HG02970 (cell line): ENCODE results near the gene DENND2D.

ENCODE experiments used
- ATAC-seq: cut with Tn5 transposase; IDR thresholded peaks from one replicate; pipeline ENCODE4 v1.9.1; 2021; ENCODE audit warnings: mild to moderate bottlenecking, moderate library complexity, moderate number of reproducible peaks; ENCODE audit not compliant: unreplicated experiment, low FRiP score

The DENND2D gene

DNA sequence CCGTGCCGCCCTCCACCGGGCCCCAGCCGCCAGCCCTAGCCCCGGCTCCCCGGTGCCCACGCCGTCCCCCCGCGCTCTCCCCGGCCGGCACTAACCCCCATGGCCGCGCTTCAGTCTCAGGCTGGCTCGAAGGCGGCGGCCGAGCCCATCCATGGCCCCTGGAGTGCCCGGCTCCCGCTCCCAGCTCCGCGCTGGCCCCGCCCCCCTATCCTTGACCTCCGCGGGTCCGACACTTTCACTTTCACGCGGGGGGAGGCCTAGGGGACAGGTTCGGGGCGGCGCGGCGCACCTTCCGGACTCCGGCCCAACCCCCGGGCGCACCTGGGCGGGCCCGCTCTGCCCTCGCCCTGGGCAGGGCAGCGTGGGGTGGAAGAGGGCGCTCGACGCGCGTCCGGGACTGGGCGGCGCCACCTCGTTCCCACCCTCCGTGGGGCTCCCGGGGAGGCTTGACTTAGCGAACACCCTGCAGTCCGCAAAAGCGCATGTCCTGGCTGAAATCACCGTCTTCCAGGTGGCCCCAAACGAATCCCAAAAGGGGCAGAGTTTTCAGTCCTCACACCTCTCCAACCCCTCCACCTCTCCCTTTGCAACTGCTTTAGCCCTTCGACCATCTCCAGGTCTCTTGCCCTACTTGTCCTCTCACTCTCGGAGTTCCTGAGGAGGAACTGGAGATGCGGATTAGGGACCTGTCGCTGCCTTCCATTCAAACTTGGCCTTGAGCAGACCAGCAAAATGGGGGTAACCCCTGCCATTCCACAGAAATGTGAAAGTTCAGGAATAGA lies 3.9 kb upstream of the DENND2D start:
- ATAC-seq = peak; percentile 68

DNA sequence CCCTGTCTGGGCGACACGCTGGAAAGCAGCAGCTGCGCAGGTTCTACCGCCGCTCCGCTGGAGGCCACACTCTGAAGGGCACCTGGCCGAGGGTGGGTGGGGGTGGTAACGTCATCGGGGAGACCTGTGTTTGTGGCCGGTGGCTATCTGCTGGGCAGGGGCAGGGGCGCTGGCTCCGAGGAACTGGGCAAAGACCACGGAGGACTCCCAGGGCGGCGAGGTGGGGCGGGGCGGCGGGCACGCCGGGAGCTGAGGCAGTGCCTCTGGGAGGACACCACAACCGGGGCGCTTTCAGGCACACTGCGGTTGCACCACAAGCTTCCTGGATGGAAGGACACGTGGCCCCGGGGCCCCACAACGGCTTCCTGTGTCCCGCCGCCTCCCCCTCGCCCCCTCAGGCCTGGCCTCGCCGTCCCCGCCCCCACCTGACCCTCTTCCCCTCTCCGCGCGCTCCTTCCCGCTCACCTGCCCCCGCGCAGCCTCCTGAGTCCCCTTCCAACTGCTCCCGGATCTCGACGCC lies 3.3 kb upstream of the DENND2D start:
- peak; percentile 48 for ATAC-seq

DNA sequence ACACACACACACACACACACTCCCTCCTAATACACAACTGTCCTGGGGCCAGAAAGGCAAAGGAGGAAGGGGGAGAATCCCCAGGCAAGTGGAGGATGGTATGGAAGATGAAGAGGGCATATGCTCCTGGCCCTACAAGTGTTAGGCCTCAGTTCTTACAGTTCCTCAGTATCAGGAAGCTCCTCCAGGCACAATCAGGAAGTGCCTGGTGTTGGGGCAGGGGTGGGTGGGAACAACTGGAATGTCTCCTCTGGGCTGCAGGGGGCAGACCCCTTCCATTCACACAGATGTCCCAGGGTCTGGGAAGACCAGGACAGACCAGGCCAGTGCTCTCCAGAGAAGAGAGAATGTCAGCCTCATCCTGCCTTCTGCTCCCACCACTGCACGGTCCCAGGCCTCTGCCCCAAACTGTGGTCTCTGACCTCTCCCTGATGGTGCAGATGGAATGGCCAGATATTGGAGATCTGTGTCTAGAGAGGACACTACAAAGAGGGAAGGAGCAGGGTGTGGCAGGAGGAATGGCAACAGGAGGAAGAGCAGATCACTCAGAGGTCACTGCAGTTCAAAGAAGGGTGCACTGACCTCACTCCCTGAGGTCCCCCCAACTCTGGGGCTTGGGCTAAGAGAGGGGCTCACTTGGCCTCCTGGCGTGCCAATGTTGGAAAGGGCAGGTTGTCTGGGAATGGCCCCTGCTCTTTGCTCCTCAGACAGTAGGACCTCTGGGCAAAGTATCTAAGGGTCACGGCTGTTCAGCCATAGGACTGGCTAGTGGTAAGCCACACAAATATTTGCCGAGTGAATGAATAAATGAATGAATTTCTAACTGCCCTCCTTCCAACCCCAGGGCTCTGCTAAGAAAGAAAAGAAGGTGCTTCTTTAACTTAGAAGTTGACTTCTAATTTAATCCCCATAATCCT lies 2.5 kb upstream of the DENND2D start:
- no peak for ATAC-seq

DNA sequence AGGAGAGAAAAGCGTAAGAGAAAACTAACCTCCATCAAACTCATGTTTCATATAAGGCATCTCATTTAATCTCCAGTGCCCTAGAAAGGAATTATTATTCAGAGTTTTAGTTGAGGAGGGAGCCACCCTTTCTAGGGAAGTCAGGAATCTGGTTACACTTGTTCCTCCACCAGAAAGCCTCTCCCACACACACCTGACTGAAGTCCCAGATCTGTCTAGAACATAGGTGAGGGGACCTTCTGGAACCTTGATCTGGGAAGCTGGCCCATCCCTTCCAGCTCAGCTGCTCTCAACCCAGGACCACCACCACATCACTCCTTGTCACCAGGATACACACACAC lies 1.9 kb upstream of the DENND2D start:
- ATAC-seq = no peak

DNA sequence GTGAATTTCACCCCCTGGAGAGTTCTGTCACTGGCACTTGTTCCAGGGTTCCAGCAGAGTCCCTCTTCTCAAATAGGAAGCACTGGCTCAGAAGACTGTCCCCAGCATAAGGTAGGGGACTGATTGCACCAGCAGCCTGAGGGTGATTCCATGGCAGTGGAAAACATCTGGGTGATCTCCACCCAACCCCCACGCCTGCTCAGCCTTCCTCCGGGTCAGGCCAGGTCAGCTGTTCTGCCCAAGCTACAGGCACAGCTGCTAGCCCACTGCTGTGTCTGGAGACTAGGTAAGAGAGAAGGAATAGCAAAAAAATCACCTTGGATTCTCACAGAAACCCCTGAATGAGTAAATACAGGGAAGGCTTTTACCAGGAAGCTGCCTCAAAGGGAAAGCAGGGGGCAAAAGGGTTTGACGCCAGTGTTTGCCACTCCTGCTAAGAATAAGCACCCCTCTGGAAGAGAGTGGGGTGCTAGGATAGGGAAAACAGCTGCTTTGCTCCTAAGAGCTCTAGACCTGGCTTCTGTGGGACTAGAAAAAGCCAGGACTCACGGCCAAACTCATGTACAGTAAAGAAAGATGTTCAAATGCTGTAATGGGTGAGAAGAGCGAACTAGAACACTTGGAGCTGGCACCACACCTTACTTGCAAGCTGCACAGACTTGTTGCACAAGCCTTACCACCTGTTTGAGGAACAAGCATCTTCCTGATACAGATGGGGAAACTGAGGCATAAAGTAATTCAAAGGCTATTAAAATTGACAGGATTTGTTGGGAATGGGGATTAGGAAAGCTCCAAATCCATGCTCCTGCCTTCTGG lies 1.0 kb upstream of the DENND2D start:
- ATAC-seq = no peak

DNA sequence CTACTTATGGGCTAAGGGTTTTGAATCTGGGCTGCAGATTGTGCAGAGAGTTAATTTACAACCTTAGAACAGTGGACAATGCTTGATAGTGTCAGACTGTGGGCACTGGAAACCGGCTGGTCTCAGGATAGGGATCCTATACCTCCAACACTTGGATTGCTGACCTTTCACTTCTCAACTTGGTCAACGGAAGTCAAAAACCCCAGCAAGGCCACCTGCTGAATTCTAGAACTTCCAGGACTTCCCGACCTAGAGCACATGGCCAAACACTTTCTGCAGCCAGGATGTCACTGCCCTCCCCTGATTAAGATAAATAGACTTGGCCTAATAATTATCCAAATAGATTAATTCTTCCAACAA lies 336 bp upstream of the DENND2D start:
- ATAC-seq = no peak

DNA sequence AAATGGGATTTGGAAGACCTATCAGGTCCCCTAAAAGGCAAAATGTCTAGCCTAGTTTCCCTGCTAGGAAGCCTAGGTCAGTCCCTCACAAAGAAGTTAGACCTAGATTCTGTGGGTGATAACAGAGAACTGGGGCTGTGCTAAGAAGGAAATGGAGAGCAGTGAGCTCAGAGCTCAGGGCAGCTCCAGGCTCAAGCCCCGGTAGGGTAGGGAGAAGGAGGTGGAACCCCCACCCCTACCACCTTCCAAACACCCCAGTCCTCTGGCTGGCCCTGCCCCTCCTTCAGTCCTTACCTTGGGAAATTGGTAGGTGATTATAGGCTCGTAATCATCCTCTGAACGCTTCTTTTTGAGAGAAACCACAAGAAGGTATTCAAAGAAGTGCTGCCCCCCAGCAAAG lies 1.1 kb downstream of the DENND2D start:
- no peak for ATAC-seq

DNA sequence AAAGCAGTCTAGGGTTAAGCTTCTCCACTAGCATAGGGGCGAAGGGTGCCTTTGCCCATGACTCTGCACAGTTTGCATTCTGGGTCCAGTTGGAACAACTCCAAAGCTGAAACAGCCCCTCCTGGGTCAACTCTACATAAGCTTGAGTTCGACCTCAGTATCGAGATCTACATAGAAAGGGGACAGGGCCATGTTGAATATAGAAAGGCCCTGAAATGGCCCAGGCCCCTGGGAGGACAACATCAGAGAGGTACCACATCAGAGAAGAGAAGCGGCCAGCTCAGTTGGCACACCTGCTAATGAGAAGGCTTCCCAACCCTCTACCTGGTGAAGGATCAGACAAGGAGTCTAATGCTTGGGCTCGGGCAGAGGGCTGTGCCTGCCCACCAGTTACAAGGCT lies 1.6 kb downstream of the DENND2D start:
- ATAC-seq = no peak

DNA sequence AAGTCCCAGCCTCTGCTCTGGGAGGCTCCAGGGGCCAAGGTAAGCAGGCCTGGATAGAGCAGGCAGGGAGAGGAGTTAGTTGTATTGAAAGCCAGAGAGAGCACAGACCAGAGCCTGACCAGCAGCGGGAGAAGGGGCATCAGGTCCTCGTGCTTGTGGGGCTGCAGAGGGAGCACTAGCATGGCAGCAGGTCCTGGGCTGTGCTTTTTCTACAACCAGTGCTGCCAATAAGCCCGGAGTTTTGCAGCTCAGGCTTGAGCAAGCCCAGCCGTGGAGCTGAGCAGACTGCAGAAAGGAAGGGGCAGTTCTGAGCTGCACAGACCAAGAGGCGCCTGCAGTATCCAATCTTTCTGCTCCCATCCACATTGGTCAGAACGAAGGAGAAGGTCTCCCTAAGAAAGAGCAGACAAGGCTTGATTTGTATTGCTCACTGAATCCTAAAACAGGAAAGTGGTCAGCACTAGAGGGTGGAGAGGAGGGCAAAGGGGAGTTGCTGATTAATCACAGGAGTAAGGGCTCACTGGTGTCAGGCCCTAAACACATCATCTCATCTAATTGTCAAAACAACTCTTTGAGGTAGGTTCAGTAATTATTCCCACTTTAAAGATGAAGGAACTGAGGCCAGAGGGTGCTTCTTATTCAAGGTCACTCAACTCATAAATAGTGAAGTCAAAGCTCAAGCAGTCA lies 2.7 kb downstream of the DENND2D start:
- ATAC-seq = no peak

DNA sequence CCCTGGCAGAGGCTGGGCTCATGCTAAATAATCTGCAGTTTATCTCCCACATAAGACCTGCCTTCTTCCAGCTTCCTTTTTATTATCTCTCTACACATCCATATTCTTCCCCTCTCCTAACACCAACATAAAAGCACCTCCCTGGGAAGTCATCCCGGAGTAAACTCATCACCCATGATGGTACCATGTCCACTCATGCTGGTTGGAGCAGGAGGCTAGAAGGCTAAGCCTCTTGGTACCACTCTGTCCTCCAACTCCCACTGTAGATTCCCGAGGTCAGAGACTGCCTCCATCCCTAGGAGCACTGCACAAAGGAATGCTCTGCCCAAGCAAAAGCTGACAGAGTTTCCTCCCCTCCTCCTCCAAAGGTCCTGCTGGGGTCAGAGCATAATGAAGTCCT lies 4.2 kb downstream of the DENND2D start:
- ATAC-seq = no peak

DNA sequence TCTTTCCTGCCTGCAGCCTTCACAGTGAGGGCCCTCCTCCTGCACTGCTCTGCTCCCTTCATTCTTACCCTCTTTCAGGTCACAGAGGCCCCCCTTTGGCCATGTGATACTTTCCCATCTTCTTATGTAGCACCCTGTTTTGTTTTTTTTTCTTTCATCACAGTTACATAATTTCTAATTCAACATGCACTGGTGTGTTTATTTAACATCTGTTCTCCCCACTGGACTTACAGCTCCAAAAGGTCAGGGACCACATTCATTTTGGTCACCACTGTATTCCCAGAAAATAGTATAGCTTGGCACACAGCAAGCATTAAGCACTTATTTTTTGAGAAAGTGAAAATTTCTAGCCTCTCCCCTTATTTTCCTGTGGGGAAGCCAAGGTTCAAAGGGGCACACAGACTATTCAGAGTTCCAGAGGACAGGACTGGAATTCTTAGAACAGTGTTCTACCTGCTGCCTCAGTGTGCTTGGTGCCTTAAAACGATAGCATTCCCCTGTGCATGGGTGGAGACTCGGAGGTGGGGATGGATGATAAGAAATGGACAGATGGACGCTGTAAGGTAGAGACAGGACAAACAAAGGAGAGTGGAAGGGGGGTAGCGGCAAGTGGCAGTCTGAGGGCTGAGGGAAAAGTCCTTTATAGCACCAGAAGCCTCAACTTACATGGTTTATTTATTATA lies 5.3 kb downstream of the DENND2D start:
- ATAC-seq = no peak

DNA sequence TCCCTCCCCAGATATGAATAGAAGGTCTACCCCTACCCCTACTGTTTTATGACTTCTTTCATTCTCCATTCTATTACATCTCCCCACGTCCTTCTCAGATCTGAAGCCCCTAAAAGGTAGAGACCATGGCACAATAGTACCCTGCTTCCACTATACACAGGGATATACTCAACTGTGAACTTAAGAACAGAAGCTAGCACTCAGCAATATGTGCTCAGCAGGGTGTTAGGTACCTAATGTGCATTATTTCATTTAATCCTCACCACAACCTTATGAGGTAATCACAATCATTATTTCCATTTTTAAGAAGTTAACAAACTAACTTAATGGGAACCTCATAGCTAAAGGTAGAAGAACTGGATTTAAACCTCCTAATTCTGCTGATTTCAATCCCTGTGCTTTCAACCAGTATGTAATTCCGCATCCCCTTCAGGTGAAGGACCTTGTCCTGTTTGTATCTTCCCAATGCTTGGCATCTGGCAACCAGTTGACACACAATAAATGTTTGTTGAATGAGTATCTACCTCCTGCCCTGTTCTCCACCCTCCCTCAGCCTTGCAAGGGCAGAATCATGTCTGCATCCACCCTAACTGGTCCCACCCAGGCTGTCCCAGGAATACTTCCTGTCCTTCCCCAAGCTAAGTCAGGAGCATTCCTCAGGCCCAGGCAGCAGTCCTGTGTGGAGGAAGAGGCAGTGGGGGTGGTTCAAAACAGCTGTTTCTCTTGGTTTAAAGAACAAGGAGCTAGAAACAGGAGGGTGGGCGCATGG lies 6.5 kb downstream of the DENND2D start:
- ATAC-seq = no peak

DNA sequence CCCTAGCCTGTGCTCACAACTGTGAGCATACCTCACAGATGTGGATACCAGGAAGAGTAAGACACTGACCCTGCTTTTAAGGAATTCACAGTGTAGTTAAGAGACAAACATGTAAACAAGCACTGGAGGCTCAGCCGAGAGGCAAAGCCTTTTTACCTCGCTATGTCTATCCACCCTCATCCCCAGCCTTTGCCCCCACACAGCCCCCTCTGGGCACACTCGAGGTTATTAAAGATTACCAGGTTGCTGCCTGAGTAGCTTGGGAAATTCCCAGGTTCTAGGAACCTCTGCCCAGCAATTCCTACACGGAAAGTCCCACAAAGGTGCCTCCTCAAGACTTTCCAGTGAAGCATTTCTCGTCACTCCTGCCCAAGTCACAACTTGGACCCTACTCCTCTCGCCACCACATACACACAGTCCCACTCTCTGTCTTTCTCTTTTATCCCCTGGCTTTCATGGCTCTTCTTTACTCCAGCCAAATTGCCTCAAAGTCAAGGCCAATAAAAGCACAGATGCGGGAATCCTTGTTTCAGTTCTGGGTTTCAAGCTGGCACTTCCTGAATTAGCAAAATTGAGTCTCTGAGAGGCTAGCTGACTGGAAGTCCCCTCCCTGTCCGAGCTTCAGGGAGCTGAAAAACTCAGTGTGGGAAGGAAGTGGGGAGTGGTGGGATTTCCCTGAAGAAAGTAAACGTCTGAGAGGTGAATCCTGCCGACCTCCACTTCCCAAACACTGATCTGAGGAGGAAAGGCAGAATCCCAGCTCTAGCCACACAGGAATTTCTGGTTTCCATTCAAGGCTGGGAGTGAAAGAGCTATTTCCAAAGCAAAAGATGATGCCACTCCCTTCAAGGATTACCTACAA lies 7.6 kb downstream of the DENND2D start:
- peak; percentile 46 for ATAC-seq

DNA sequence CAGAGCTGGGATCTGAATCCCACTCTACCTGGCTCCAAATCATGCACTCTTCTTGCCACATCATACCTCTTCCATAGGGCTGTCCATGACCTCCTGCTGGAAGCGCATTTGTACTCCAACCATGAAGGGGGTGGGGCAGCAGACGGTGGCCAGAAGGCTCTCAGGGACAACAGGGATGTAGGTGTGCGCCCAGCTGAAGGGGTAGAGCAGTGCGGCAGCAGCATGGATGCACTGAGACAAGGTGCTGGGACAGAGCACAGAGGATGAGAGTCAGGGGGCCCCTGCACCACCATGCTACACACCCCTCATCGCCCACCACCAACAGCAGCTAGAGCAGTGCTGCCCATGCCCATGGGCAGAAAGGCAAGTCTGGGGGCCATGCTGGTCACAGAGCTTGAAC lies 8.4 kb downstream of the DENND2D start:
- no peak for ATAC-seq

DNA sequence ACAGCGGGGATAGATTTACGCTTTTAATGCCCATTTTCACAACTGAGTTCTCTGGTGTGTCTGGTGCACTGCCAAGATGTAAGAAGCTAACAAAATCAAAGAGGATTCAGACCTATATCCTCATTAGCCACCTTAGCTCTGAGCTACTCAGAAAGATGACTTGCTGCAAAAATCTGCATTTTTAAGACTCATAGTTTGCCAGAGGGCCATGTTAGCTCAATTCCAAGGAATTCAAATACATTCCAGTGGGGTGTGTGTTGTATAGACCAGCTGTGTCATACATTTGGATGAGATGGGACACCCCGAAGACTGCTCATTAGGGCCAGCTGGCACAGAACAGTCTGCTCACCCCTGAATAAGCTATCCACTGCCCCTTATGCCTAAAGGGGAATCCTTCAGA lies 8.9 kb downstream of the DENND2D start:
- ATAC-seq = no peak

DNA sequence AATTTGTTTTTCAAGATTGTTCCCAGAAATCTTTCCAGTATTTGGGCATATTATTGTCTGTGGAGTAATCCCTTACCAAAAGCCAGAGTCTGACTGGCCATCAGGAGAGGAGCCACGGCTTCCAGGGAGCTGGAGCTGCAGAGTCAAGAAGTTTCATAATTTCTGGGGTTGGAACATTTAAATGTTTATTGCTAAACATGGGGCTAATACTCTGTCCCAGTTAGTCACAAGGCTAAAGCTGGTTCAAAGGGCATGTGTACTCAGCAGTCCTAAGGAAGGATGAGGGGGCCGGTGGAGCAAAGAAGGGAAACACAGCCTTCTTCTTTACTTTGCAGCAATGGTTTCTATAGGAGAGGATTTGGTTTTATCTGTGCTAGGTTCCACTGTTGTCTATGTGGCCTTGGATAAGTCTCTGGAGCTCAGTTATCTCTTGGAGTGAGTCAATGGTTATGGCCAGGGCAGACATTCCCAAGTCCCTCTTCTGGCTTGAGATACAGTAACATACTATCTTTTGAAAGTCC lies 9.5 kb downstream of the DENND2D start:
- no peak for ATAC-seq

DNA sequence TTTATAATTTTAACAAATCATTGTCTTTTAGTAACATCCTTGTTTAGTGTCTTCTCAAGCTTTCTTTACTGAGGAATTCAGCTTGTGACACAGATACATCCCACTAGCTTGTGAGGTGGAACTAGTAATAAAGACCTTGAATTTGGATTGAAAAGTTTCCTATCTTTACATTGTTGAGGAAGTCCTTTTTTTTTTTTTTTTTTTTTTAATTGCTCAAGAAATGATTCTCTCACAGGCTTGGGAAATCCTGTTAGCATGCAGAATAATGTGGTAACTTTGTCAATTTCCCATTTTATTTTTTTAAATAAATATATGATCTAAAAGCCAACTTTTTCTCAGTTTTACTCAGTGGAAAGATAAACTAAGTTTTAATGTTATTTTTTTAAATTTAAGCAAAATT lies 15.8 kb downstream of the DENND2D start:
- no peak for ATAC-seq
